ENCODE results near the gene GCNT3.

The GCNT3 gene

GRCh38 chr15:59611276-59612260 is at the start of gene GCNT3:
TSS of gene GCNT3 (plus strand) at chr15:59611783. CDS start at chr15:59618239, 6,456 bp downstream.
- DNase-seq (ENCODE audit: low read depth in 2 of 2), result no peak

DNA sequence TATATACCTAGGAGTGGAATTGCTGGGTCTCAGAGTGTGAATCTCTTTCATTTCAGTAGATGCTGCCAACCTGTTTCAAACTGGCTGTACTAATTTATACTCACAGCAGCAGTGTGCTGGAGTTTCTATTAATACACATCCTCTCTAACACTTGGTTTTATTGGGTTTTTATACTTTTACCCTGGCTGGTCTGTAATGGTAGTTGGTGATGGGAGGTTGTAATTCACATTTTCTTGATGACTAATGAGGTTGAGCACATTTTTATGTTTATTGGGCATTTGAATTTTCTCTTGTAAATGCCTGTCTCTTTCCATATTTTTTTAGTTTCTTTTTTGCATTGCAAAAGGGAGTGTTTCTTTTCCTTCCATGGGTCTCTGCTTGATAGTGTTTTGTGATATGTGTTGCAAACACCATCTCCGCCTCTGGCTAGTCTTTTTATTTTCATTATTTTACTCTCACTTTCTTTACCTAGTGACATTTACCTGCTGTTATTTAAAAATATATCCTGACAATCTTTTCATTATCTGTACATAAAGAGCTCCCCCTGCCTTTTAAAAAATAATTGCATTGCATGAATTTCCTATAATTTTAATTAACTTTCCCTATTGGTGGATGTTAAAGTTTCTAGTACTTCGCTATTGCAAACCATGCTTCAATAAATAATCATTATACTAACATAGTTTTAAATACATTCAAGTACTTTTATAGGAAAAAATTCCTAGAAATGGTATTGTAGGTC is 49.0 kb upstream of the GCNT3 start:
- DNase-seq (ENCODE audit: low read depth in 2 of 2), result no peak

DNA sequence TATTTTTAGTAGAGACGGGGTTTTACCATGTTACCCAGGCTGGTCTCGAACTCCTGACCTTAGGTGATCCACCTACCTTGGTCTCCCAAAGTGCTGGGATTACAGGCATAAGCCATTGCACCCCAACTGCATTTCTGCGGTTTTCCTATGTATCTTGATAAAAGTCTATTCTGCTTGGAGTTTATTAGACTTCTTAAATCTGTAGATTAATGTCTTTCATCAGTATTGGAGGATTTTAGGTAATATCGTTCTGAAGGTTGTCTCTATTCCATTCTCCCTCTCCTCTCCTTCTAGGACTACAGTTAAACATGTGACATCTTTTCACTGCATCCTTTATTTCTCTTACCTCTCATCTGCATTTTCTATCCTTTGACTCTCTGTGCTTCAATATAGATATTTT is 46.3 kb upstream of the GCNT3 start:
- no peak for DNase-seq (ENCODE audit: low read depth in 2 of 2)

- no peak for DNase-seq (ENCODE audit: low read depth in 2 of 2)
Observed at GRCh38 chr15:59567324-59567723, 44.3 kb upstream of the GCNT3 start.

DNA sequence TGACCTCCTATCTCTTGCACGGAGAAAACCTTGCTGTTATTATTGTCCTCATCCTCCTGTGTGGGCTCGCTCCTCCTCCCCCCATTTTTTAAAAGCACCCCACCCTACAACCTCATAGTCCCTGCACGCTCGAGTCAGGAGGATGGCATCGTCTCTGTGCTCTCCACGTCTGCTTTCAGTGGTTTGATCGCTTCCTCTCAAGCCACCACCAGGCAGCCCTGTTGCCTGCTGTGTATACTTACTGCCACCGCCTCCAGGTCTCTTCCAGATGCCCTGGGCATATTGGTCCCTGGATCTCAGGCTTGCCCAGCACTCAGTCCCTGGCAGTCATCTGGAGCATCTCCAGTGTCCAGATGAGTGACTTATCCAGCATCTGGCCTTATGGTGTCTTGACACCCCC is 42.1 kb upstream of the GCNT3 start:
- DNase-seq (ENCODE audit: low read depth in 2 of 2), result no peak

GRCh38 chr15:59570315-59570714 is 41.3 kb upstream of the GCNT3 start:
- no peak for DNase-seq (ENCODE audit: low read depth in 2 of 2)

DNA sequence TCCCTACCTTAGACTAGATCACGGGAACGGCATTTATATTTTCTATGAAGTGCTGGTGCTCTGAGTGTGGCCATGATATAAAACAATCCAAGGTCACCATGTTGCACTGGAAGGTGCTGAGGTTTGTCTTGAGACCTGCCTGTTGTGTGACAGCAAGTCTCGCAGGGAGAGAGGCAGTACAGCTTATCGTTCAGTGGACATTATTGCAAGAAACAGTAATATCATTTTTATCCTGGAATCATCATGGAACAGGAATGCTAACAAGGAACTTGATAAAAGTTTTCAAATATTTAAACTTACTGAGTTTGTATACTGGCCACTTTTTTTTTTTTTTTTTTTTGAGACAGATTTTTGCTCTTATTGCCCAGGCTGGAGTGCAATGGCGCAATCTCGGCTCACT is 40.0 kb upstream of the GCNT3 start:
- DNase-seq (ENCODE audit: low read depth in 2 of 2), result no peak

GRCh38 chr15:59583088-59583487 is 28.5 kb upstream of the GCNT3 start:
- no peak for DNase-seq (ENCODE audit: low read depth in 2 of 2)

DNA sequence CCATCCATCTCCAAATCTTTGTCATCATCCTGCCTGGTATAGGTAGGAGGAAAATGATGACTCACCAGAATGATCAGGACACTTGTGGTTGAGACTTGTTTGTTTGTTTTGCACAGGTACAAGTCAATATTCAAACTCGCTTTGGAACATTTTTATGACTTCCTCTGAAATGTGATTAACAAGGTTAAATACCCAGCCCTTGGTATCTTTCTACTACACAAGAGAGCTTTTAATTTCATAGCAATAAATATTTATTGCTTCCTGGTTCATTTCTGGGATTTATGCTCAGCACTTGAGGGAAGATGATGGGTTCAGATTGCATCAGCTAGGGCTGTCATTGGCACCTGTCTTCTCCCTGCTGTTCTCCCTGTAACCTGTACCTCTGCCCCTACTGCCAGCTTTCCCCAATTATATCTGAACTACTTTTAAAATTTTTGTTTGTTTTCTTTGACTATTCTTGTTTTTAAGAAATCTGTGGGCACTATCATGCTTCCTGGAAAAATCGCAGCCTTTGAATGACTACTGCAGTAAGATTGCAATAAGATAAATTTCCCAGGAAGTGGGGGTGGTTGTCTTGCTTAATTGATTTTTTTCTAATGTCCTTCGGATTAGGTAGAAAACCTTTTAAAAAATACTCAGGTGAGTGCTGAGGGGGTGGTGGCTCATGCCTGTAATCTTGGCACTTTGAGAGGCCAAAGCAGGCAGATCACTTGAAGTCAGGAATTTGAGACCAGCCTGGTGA is 24.3 kb upstream of the GCNT3 start:
- DNase-seq (ENCODE audit: low read depth in 2 of 2), result no peak

DNA sequence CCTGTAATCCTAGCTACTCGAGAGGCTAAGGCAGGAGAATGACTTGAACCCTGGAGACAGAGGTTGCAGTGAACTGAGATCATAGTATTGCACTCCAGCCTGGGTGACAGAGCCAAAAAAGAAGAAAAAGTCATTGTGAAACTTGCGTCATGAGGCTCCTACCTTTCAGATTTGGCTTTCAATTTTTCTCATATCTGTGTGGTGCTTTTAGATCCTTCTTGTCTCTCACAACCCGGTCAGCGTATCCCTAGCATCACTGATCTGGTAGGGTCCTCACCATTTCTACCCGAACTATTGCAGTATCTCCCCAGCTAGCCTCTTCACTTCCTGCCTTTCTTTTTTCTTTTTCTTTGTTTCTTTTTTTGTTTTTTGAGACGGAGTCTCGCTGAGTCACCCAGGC is 21.6 kb upstream of the GCNT3 start:
- no peak for DNase-seq (ENCODE audit: low read depth in 2 of 2)

DNA sequence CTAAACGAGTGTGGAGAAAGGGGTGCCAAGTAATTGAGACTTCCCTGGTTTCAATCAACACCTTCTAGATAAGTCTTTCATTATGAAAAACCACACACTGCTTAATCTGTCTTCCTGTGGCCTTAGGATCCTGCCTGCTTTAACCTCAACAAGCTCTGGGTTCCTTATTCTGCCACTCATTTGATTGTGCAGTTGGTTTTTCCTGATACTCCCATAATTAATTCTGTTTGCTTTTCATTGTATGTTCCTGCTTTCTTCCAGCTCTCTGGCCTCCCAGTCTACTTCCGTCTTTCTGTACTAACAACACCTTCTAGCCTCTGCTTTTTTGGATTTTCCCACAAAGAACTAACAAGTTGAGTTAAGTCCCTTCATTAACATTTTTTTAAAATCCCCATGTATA is 20.2 kb upstream of the GCNT3 start:
- DNase-seq (ENCODE audit: low read depth in 2 of 2), result no peak

DNA sequence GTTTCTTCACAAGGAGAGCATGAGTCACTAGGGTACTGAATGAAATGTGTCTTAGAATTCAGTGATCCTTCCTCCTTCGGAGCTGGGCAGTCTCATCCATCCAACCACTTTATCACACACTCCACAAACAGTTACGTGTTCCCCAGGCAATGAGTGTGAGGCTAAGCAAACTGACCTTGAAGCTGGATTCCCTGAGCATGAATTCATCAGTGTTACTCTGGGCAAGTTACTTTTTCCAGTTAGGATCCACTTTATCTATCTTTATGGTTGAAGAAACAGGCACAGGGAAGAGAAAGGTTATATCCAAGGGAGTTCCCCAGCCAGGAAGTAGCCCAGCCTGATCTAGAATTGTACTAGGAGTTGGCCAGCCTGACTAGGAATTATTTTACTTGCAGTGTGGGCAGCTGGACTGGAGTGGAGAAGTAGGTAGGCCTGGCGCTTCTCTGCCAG is 17.1 kb upstream of the GCNT3 start:
- no peak for DNase-seq (ENCODE audit: low read depth in 2 of 2)

DNA sequence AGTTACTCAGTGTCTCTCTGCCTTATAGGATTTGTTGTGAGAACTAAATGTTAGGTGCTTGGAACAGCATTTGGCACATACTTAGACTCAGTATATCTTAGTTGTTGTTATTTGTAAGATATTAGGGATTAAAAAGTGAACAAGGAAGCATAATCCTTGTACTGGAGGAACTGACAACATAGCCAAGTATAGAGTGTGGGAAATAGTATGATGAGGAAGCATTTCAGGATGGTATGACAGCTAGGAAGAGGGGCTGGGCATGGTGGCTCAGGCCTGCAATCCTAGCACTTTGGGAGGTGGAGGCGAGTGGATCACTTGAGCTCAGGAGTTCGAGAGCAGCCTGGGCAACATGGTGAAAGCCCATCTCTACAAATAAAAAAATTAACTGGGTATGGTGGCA is 16.6 kb upstream of the GCNT3 start:
- DNase-seq (ENCODE audit: low read depth in 2 of 2), result no peak

DNA sequence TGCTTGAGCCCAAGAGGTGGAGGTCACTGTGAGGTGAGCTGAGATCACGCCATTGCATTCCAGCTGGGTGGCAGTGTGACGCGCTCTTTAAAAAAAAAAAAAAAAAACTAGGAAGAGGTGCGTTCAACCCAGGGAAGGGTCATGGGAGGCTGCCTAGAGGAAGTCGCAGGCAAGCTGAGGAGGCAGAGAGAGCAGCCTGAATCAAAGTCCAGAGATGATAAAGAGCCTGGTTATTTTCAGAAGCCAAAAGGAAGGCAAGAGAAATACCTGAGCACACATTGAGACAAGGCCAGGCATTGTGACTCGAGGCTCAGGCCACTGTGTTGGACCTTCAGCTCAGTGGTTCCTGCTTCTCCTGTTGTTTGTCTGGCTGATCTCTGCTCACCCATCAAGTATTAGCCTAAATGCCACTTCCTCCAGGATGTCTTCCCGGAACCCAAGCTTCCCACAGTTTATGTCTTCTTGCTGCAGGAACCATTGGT is 16.1 kb upstream of the GCNT3 start:
- no peak for DNase-seq (ENCODE audit: low read depth in 2 of 2)

GRCh38 chr15:59596640-59597039 is 14.9 kb upstream of the GCNT3 start:
- no peak for DNase-seq (ENCODE audit: low read depth in 2 of 2)

- DNase-seq (ENCODE audit: low read depth in 2 of 2), result no peak
Observed at GRCh38 chr15:59598461-59598860, 13.1 kb upstream of the GCNT3 start.

DNA sequence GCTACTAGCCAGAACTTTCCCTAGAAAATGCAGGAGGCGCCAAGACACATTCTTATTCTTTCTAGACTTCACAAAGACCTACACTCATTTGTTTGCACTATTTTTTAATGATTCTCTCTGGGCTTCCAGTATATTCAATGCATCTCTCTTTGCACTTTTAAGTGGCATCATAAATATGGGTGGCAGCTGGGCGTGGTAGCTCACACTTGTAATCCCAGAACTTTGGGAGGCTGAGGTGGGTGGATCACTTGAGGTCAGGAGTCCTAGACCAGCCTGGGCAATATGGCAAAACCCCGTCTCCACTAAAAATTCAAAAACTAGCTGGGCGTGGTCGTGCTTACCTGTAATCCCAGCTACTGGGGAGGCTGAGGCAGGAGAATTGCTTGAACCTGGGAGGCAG is 5.6 kb upstream of the GCNT3 start:
- no peak for DNase-seq (ENCODE audit: low read depth in 2 of 2)

DNA sequence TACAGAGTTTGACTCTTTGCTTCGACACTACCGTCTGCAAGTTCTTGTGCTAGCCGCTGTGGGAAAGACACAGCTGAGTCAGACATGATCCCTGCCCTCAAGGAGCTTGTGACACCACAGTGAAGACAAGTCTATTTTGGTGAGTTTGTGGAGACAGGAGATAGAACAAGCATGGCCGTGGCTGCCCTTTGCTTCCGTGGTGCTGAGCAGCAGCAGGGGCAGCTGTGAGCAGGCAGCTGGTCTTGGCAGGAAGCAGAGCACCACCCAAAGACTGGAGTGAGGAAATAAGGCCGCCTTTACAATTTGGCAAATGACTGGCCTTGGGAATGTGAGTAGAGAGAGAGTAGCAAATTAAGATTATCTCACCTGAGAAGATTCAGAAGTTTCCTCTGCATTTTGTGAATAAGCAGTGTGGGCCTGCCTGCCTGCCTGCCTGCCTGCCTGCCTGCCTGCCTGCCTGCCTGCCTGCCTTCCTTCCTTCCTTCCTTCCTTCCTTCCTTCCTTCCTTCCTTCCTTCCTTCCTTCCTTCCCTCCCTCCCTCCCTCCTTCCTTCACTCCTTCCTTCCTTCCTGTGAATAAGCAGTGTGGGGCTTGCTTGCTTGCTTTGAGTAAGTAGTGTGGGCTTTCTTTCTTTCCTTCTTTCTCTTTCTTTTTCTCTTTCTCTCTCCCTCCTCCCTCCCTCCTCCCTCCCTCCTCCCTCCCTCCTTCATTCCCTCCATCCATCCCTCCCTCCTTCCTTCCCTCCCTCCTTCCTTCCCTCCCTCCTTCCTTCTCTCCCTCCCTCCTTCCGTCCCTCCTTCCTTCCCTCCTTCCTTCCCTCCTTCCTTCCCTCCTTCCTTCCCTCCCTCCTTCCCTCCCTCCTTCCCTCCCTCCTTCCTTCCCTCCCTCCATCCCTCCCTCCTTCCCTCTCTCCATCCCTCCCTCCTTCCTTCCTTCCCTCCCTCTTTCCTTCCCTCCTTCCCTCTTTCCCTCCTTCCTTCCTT is 1.6 kb upstream of the GCNT3 start:
- no peak for DNase-seq (ENCODE audit: low read depth in 2 of 2)

- DNase-seq (ENCODE audit: low read depth in 2 of 2), result no peak
Observed at GRCh38 chr15:59614153-59614552, 2.6 kb downstream of the GCNT3 start.

- DNase-seq (ENCODE audit: low read depth in 2 of 2), result no peak
Observed at GRCh38 chr15:59615661-59616060, 4.1 kb downstream of the GCNT3 start.

- no peak for DNase-seq (ENCODE audit: low read depth in 2 of 2)
Observed at GRCh38 chr15:59616379-59616778, 4.8 kb downstream of the GCNT3 start.
